ENCODE results near the gene TMEM95.

Gene TMEM95

GRCh38 chr17:7355053-7355452 lies at the start of gene TMEM95:
Gene TMEM95, plus strand, starts transcription at chr17:7355156. Its CDS starts 49 bp downstream, at chr17:7355205.
- DNase-seq (ENCODE audit: low read depth): no peak

- peak; percentile 100 for DNase-seq (ENCODE audit: low read depth)
These were observed 47.9 kb upstream of the TMEM95 start, which contains the start of gene EIF5A for GRCh38 chr17:7306911-7307685. Gene EIF5A, plus strand, starts transcription at chr17:7307628. Its CDS starts 2,008 bp downstream, at chr17:7309636.

GRCh38 chr17:7307686-7308624 lies 47.0 kb upstream of the TMEM95 start:
- no peak for DNase-seq (ENCODE audit: low read depth)

GRCh38 chr17:7308625-7309433 lies 46.1 kb upstream of the TMEM95 start:
- DNase-seq (ENCODE audit: low read depth): peak; percentile 76

GRCh38 chr17:7309628-7310027 lies 45.3 kb upstream of the TMEM95 start:
- no peak for DNase-seq (ENCODE audit: low read depth)

GRCh38 chr17:7311110-7311705 lies 43.7 kb upstream of the TMEM95 start:
- DNase-seq (ENCODE audit: low read depth): no peak

GRCh38 chr17:7312432-7313087 lies 42.4 kb upstream of the TMEM95 start:
- no peak for DNase-seq (ENCODE audit: low read depth)

- no peak for DNase-seq (ENCODE audit: low read depth)
These were observed 41.7 kb upstream of the TMEM95 start for GRCh38 chr17:7313088-7313889.

- no peak for DNase-seq (ENCODE audit: low read depth)
These were observed 40.9 kb upstream of the TMEM95 start for GRCh38 chr17:7313890-7314718.

GRCh38 chr17:7314719-7315569 lies 40.0 kb upstream of the TMEM95 start, which contains the start of gene GPS2:
Gene GPS2, minus strand, starts transcription at chr17:7315360. Its CDS starts 308 bp downstream, at chr17:7315052.
- DNase-seq (ENCODE audit: low read depth): no peak

- DNase-seq (ENCODE audit: low read depth): no peak
These were observed 39.3 kb upstream of the TMEM95 start for GRCh38 chr17:7315570-7316235.

- no peak for DNase-seq (ENCODE audit: low read depth)
These were observed 37.7 kb upstream of the TMEM95 start for GRCh38 chr17:7317161-7317803.

GRCh38 chr17:7318121-7318860 lies 36.7 kb upstream of the TMEM95 start:
- DNase-seq (ENCODE audit: low read depth): no peak

- no peak for DNase-seq (ENCODE audit: low read depth)
These were observed 33.5 kb upstream of the TMEM95 start for GRCh38 chr17:7321466-7321865.

GRCh38 chr17:7322520-7323194 lies 32.3 kb upstream of the TMEM95 start:
- no peak for DNase-seq (ENCODE audit: low read depth)
